Measurements from ENCODE around the gene ANKRD13B. TPM values are rescaled to one million over a fixed set of nuclear protein-coding genes. Genes with fewer than 3 reads are reported as not detected.
A peak's percentile ranks its signal among the peaks of the same experiment; 100 is the strongest.

The ANKRD13B gene
- total RNA-seq, 1 experiment from 2014 or later, result 45.5 TPM

DNA sequence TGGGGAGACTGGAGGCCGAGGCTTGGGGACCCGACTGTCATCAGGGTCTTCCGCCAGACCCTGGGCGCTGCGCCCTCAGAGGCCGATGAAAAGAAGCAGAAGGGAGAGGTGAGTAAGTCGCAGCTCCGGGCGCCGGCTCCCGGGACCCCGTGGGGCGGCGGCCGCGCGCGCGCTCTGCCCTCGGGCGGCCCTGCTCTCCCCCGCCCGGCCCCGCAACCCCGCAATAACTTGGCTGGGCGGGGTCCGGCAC, 25.7 kb upstream of the ANKRD13B start:
- Mint-ChIP-seq H3K27ac (no peak overlapping the region), H3K4me3 (peak overlapping the region; percentile 91), H3K4me1 (peaks cover 11% of the 10 kb centered on the region), H3K9me3 (no peaks in the 10 kb centered on the region), H3K27me3 (ENCODE audit: low read depth) (peaks cover 50% of the 10 kb centered on the region), H3K36me3 (no peaks in the 10 kb centered on the region)
- TF ChIP-seq NR1H2 (CRISPR knock-in tag; IDR thresholded peaks at IDR 0.05), result no peak
- no peak for TF ChIP-seq MXD4 (CRISPR knock-in tag; IDR thresholded peaks at IDR 0.05; ENCODE audit: borderline replicate concordance)
- no peak for TF ChIP-seq ETV6 (CRISPR knock-in tag; IDR thresholded peaks at IDR 0.05)
- TF ChIP-seq ZNF219 (CRISPR knock-in tag; IDR thresholded peaks at IDR 0.05; ENCODE audit: borderline replicate concordance), result no peak
- TF ChIP-seq, protein P1, sequence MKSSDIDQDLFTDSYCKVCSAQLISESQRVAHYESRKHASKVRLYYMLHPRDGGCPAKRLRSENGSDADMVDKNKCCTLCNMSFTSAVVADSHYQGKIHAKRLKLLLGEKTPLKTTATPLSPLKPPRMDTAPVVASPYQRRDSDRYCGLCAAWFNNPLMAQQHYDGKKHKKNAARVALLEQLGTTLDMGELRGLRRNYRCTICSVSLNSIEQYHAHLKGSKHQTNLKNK (CRISPR knock-in tag; IDR thresholded peaks at IDR 0.05), result no peak
- peak; percentile 1; the same call in 1 of the 2 replicates for ATAC-seq
- ChIA-PET CTCF (interaction anchor here (1.0 to 11.4 kb wide), 9 partner anchors 11 to 387 kb away, joined by 3 to 112 read pairs (median 5); partner anchors contain the start of genes ANKRD13B and MYO18A), POLR2A (interaction anchor here (1.6 kb wide), 1 partner anchor 31 kb away, joined by 5 read pairs; no protein-coding TSS in a partner anchor)
- peak; percentile 43 for DNase-seq (ENCODE audit: low spot score)

DNA sequence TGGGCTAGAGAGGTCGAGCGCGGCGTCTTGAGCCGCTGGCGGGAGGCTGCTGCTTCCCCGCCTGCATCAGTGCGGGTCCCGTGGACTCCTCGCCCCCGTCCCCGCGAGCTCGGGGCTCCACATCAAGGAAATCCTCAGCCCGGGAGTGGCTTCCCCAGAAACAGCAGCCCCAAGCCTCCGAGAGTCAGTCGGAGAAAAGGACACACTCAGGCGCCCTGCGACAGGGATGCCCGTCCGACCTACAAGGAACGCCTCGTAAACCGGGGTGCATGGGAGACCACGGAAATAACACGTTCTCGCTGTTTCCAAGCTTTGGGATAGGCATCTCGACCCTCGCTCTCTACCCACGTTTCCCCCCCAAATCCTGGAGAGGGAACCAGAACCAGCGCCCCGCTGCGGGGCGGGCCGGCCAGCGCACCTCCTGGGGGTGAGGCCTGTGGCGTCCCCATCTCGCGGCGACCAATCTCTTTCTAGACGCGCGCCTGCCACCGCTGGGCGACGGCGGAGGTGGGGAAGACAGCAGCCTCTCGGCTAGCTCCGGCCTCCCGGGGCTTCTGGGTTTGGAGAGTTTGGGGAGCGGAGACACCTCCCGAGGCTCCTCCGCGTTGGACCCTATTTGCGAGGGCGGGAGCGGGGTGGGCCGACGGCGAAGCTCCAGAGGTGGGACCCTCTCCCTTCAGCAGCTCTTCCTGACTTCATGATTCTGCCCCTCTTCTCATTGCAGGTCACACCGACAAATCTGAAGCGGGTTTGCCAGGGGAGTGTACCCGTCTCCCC, 25.2 kb upstream of the ANKRD13B start:
- POLR2A ChIA-PET, result interaction anchor here (1.3 to 1.6 kb wide), 2 partner anchors 24 to 30 kb away, joined by 5 to 10 read pairs; no protein-coding TSS in a partner anchor
- H3K4me1 Mint-ChIP-seq, result peaks cover 11% of the 10 kb centered on the region
- peak overlapping the region; percentile 95 for H3K27ac Mint-ChIP-seq
- H3K36me3 Mint-ChIP-seq, result no peaks in the 10 kb centered on the region
- CTCF ChIA-PET, result interaction anchor here (0.7 to 11.4 kb wide), 12 partner anchors 12 to 198 kb away, joined by 3 to 112 read pairs (median 8); partner anchors contain the start of gene ANKRD13B
- peak; percentile 49 for TF ChIP-seq ZNF423 (CRISPR knock-in tag; IDR thresholded peaks at IDR 0.05)
- TF ChIP-seq KAT7 (CRISPR knock-in tag; IDR thresholded peaks at IDR 0.05; ENCODE audit: borderline replicate concordance), result peak; percentile 45; the same call in 1 of the 2 replicates
- no peak for TF ChIP-seq IRF2 (CRISPR knock-in tag; IDR thresholded peaks at IDR 0.05; ENCODE audit: borderline replicate concordance, low read depth)
- TF ChIP-seq TEAD1 (CRISPR knock-in tag; IDR thresholded peaks at IDR 0.05), result no peak
- TF ChIP-seq, protein P2, sequence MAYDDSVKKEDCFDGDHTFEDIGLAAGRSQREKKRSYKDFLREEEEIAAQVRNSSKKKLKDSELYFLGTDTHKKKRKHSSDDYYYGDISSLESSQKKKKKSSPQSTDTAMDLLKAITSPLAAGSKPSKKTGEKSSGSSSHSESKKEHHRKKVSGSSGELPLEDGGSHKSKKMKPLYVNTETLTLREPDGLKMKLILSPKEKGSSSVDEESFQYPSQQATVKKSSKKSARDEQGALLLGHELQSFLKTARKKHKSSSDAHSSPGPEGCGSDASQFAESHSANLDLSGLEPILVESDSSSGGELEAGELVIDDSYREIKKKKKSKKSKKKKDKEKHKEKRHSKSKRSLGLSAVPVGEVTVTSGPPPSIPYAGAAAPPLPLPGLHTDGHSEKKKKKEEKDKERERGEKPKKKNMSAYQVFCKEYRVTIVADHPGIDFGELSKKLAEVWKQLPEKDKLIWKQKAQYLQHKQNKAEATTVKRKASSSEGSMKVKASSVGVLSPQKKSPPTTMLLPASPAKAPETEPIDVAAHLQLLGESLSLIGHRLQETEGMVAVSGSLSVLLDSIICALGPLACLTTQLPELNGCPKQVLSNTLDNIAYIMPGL (CRISPR knock-in tag; IDR thresholded peaks at IDR 0.05), result 0 out of 2 replicates have a peak, but pooled peaks have one; percentile 16
- TF ChIP-seq, protein P3, sequence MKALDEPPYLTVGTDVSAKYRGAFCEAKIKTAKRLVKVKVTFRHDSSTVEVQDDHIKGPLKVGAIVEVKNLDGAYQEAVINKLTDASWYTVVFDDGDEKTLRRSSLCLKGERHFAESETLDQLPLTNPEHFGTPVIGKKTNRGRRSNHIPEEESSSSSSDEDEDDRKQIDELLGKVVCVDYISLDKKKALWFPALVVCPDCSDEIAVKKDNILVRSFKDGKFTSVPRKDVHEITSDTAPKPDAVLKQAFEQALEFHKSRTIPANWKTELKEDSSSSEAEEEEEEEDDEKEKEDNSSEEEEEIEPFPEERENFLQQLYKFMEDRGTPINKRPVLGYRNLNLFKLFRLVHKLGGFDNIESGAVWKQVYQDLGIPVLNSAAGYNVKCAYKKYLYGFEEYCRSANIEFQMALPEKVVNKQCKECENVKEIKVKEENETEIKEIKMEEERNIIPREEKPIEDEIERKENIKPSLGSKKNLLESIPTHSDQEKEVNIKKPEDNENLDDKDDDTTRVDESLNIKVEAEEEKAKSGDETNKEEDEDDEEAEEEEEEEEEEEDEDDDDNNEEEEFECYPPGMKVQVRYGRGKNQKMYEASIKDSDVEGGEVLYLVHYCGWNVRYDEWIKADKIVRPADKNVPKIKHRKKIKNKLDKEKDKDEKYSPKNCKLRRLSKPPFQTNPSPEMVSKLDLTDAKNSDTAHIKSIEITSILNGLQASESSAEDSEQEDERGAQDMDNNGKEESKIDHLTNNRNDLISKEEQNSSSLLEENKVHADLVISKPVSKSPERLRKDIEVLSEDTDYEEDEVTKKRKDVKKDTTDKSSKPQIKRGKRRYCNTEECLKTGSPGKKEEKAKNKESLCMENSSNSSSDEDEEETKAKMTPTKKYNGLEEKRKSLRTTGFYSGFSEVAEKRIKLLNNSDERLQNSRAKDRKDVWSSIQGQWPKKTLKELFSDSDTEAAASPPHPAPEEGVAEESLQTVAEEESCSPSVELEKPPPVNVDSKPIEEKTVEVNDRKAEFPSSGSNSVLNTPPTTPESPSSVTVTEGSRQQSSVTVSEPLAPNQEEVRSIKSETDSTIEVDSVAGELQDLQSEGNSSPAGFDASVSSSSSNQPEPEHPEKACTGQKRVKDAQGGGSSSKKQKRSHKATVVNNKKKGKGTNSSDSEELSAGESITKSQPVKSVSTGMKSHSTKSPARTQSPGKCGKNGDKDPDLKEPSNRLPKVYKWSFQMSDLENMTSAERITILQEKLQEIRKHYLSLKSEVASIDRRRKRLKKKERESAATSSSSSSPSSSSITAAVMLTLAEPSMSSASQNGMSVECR (CRISPR knock-in tag; IDR thresholded peaks at IDR 0.05; ENCODE audit: borderline replicate concordance), result 0 out of 2 replicates have a peak, but pooled peaks have one; percentile 48
- H3K27me3 Mint-ChIP-seq (ENCODE audit: low read depth), result peaks cover 48% of the 10 kb centered on the region
- no peaks in the 10 kb centered on the region for H3K9me3 Mint-ChIP-seq
- ATAC-seq (peak; percentile 11), DNase-seq (ENCODE audit: low spot score) (peak; percentile 74)
- peak overlapping the region; percentile 91 for H3K4me3 Mint-ChIP-seq

DNA sequence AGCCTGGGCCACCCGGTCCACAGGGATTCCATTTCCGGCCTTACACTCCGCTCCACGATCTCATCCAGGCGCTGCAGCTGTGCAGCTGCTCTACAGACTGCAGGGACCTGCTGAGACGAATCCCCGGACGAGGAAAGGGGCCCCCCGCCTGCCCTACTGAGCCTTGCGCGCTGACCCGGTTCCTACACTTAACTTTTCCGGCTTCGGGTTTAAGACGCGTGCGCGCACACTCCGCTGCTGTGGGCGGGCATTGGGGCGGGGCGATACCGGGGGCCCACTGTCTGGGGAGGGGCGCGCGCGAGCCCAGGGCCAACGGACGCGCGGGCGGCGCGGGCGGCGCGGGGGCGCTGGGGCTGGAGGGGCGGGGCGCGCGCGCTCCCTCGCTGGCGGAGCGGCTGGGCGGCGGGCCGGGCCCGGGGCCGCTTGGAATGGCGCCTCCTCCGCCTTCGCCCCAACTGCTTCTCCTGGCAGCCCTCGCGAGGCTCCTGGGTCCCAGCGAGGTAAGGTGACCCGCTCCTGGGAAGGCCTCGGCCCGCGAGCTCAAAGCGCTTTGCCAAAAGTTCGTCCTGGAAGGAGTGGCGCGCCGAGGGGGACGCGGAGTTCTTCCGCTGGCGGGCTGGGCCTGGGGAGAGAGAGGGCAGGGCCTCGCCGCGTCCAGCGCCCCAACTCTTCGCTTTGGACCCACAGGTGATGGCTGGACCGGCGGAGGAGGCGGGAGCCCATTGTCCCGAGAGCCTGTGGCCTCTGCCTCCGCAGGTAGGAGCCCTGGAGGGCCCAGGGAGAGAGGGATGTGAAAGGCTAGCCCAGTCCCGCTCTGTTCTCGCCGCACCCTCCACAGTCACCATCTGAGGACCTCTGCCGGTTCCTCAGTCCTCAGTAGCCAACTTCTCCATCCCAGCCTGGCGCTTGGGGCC, 24.3 kb upstream of the ANKRD13B start, which contains the start of gene TP53I13:
TP53I13 (plus strand) TSS at position 371 of the 914 bp plus-strand sequence; CDS start at position 429, 58 bp downstream.
- ATAC-seq (peak; percentile 50), DNase-seq (ENCODE audit: low spot score) (peak; percentile 89)
- Mint-ChIP-seq H3K9me3 (no peaks in the 10 kb centered on the region), H3K27ac (peak within 1 kb of the TSS; percentile 95), H3K36me3 (no peaks in the 10 kb centered on the region), H3K27me3 (ENCODE audit: low read depth) (peaks cover 44% of the 10 kb centered on the region), H3K4me3 (peak within 1 kb of the TSS; percentile 91), H3K4me1 (peaks cover 16% of the 10 kb centered on the region)
- ChIA-PET POLR2A (interaction anchor here (1.3 to 1.6 kb wide), 2 partner anchors 23 to 29 kb away, joined by 5 to 10 read pairs; no protein-coding TSS in a partner anchor), CTCF (interaction anchor here (1.0 to 11.4 kb wide), 10 partner anchors 13 to 199 kb away, joined by 3 to 112 read pairs (median 8); partner anchors contain the start of gene ANKRD13B)
- TF ChIP-seq FOXJ3 (CRISPR knock-in tag; IDR thresholded peaks at IDR 0.05; ENCODE audit: borderline replicate concordance) (no peak), FOXK1 (CRISPR knock-in tag; IDR thresholded peaks at IDR 0.05) (peak; percentile 15; the same call in 1 of the 2 replicates)
- TF ChIP-seq, protein P4, sequence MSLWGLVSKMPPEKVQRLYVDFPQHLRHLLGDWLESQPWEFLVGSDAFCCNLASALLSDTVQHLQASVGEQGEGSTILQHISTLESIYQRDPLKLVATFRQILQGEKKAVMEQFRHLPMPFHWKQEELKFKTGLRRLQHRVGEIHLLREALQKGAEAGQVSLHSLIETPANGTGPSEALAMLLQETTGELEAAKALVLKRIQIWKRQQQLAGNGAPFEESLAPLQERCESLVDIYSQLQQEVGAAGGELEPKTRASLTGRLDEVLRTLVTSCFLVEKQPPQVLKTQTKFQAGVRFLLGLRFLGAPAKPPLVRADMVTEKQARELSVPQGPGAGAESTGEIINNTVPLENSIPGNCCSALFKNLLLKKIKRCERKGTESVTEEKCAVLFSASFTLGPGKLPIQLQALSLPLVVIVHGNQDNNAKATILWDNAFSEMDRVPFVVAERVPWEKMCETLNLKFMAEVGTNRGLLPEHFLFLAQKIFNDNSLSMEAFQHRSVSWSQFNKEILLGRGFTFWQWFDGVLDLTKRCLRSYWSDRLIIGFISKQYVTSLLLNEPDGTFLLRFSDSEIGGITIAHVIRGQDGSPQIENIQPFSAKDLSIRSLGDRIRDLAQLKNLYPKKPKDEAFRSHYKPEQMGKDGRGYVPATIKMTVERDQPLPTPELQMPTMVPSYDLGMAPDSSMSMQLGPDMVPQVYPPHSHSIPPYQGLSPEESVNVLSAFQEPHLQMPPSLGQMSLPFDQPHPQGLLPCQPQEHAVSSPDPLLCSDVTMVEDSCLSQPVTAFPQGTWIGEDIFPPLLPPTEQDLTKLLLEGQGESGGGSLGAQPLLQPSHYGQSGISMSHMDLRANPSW (CRISPR knock-in tag; conservative IDR thresholded peaks at IDR 0.05; ENCODE audit: low read depth), result no peak
- TF ChIP-seq, protein P2 (CRISPR knock-in tag; IDR thresholded peaks at IDR 0.05), result peak; percentile 69; the same call in 1 of the 2 replicates
- TF ChIP-seq, protein P5, sequence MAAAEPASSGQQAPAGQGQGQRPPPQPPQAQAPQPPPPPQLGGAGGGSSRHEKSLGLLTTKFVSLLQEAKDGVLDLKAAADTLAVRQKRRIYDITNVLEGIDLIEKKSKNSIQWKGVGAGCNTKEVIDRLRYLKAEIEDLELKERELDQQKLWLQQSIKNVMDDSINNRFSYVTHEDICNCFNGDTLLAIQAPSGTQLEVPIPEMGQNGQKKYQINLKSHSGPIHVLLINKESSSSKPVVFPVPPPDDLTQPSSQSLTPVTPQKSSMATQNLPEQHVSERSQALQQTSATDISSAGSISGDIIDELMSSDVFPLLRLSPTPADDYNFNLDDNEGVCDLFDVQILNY (CRISPR knock-in tag; IDR thresholded peaks at IDR 0.05), result peak; percentile 33; the same call in 1 of the 2 replicates

Measured in WTC11 (cell line).